A549 (cell line): Measurements from ENCODE around the gene ATP5F1D. TPM values are rescaled to one million over a fixed set of nuclear protein-coding genes. Genes with fewer than 3 reads are reported as not detected.

Experiments used
- ATAC-seq, 2 experiments: fragments of 200-7000 bp in 1 of 2; fragments of >200 bp in 1 of 2; cut with Nextera tagmentation in 1 of 2; cut with Tn5 transposase in 1 of 2; 3 replicates each; pipeline versions ENCODE4 v1.8.0 to v1.9.1; 2018 to 2020; ENCODE audit warnings: mild to moderate bottlenecking in 1 of 2, moderate library complexity in 1 of 2
- CTCF ChIA-PET: fragments of 300-600 bp; sonication (Branson Sonifier 250); formaldehyde crosslinking; extraction: SDS; loops from one replicate; lab custom pipeline; 2021; ENCODE audit warnings: antibody characterized with exemption, inconsistent platforms; lab: Yijun Ruan, JAX
- POLR2A ChIA-PET: fragments of 350-600 bp; formaldehyde crosslinking; extraction: SDS; loops from one replicate; lab custom pipeline; 2021; ENCODE audit warnings: antibody characterized with exemption, inconsistent platforms; lab: Yijun Ruan, JAX
- DNase-seq, 2 experiments: peaks; one replicate each; pipeline versions ENCODE4 v3.0.0 to v3.0.0-alpha.2; 2011 to 2016; ENCODE audit warnings: low read depth in 1 of 2, low spot score in 1 of 2
- FAIRE-seq: peaks from 2 replicates; lab custom pipeline; 2011; peaks lifted over from hg19 to GRCh38; lab: Jason Lieb, UNC
- H3K27ac ChIP-seq, 2 experiments: fragments of >200 bp; sonication (Bioruptor Twin); formaldehyde crosslinking; 3 replicates each; pipeline ENCODE4 v1.5.1; 2016 to 2017
- H3K4me1 ChIP-seq: fragments of >200 bp; sonication (Bioruptor Twin); formaldehyde crosslinking; 3 replicates; pipeline ENCODE4 v1.6.1; 2016
- H3K4me2 ChIP-seq: fragments of >200 bp; sonication (Bioruptor Twin); formaldehyde crosslinking; 3 replicates; pipeline ENCODE4 v1.6.1; 2016
- H3K4me3 ChIP-seq: fragments of >200 bp; sonication (Bioruptor Twin); formaldehyde crosslinking; 3 replicates; pipeline ENCODE4 v1.5.1; 2016
- H3K9me3 ChIP-seq: fragments of >200 bp; sonication (Bioruptor Twin); formaldehyde crosslinking; 3 replicates; pipeline ENCODE4 v1.6.1; 2016
- HOXB13 ChIP-seq: fragments of 250-450 bp; sonication (Bioruptor Pico); IDR thresholded peaks from 2 replicates; pipeline ENCODE4 v1.5.0; 2020; ENCODE audit warnings: low read depth, mild to moderate bottlenecking, moderate library complexity
- MAFK ChIP-seq: fragments of 450-650 bp; IDR thresholded peaks from 2 replicates; pipeline ENCODE4 v1.6.1; 2014; ENCODE audit not compliant: partially characterized antibody
- MAZ ChIP-seq: fragments of 150-350 bp; IDR thresholded peaks from 2 replicates; pipeline ENCODE4 v1.6.1; 2014; ENCODE audit warnings: antibody characterized with exemption, low read depth, low read length, borderline replicate concordance
- NFE2L2 ChIP-seq: fragments of 150-350 bp; conservative IDR thresholded peaks from 2 replicates; pipeline ENCODE4 v1.6.1; 2014; ENCODE audit warnings: low read length
- POLR2A ChIP-seq: IDR thresholded peaks from 2 replicates; pipeline ENCODE4 v1.6.1; 2012; ENCODE audit warnings: mild to moderate bottlenecking, low read length
- RAD21 ChIP-seq, 2 experiments: fragments of >200 bp in 1 of 2; sonication (Bioruptor Twin) in 1 of 2; formaldehyde crosslinking in 1 of 2; IDR thresholded peaks in 1 of 2; conservative IDR thresholded peaks in 1 of 2; 2 replicates in 1 of 2; 3 replicates in 1 of 2; pipeline ENCODE4 v1.6.1; 2012 to 2018; ENCODE audit warnings: inconsistent platforms in 1 of 2
- RFX5 ChIP-seq: fragments of 450-650 bp; IDR thresholded peaks from 2 replicates; pipeline ENCODE4 v1.7.1; 2014; ENCODE audit warnings: antibody characterized with exemption, mild to moderate bottlenecking, moderate library complexity
- SMC3 ChIP-seq: fragments of >200 bp; sonication (Bioruptor Twin); formaldehyde crosslinking; IDR thresholded peaks from 3 replicates; pipeline ENCODE4 v1.6.1; 2018; ENCODE audit warnings: inconsistent platforms
- SREBF2 ChIP-seq: fragments of 450-650 bp; IDR thresholded peaks from 2 replicates; pipeline ENCODE4 v1.6.1; 2014; ENCODE audit warnings: mild to moderate bottlenecking, moderate library complexity
- ZC3H11A ChIP-seq: fragments of 450-650 bp; IDR thresholded peaks from 2 replicates; pipeline ENCODE4 v1.6.1; 2014; ENCODE audit warnings: antibody characterized with exemption, mild to moderate bottlenecking
- ZNF302 ChIP-seq: fragments of 250-450 bp; sonication (Bioruptor Pico); IDR thresholded peaks from 2 replicates; pipeline ENCODE4 v1.9.0; 2021; ENCODE audit warnings: inconsistent platforms, mild to moderate bottlenecking, moderate library complexity
- WGBS: methylation state at CpG from one replicate; pipeline ENCODE4 v1.1.6; 2017; ENCODE audit errors: missing lambda C conversion rate; 5-methylcytosine and 5-hydroxymethylcytosine counted together
- polyA plus RNA-seq, 4 experiments: library from polyadenylated mRNA; depleted of rRNA in 3 of 4; stranded (reverse); fragments of >200 nt; fragmentation: RNase III in 1 of 4; extraction: RNeasy Plus Mini Kit Qiagen cat#74134 plus additional on column Dnase treatment in 1 of 4; gene quantifications; 2 replicates in 3 of 4; 3 replicates in 1 of 4; pipeline ENCODE4 v1.2.3, GENCODE V29; 2011 to 2017
- TF ChIP-seq, protein P1 (sequence below): fragments of >200 bp; sonication (Bioruptor Twin); formaldehyde crosslinking; IDR thresholded peaks from 3 replicates; pipeline ENCODE4 v1.5.1; 2016
- TF ChIP-seq, protein P2 (sequence below): fragments of >200 bp; sonication (Bioruptor Twin); formaldehyde crosslinking; IDR thresholded peaks from 2 replicates; pipeline ENCODE4 v1.6.1; 2016

Gene ATP5F1D
- polyA plus RNA-seq, 2 of the 4 experiments (the other 2 are of a cell fraction): 28.7 to 96.9 TPM

DNA sequence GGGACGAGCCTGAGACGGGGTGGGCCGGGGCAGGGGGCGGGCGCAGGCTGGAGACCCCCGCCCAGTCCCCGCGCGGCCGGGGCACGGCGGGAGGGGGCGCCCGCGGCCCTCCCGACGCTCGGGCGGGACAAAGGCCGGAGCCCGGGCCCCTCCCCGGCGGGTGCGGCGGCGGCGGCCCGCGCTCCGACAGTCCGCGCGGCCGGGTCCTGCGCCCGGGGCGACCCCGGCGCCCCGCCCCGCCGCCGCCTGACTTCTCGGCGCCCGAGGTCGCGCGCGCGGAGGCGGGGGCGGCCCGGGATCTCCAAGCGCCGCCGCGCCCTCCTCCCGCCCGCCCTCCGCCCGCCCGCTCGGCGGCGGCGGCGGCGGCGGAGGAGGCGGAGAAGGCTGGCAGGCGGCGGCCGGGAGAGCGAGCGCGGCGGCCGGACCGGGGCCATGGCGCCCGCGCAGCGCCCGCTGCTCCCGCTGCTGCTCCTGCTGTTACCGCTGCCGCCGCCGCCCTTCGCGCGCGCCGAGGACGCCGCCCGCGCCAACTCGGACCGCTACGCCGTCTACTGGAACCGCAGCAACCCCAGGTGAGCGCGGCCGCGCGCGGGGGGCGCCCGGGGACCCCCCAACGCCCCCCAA, 44.3 kb downstream of the ATP5F1D start, which contains the start of gene EFNA2:
Gene EFNA2 (plus strand): TSS at position 137 of the 624 bp plus-strand sequence. CDS start 296 bp downstream, at position 433.
- TF ChIP-seq SMC3 (peak; percentile 20; the same call in 1 of the 3 replicates), ZC3H11A (no peak), MAZ (no peak), RAD21 (conservative IDR thresholded peaks at IDR 0.05 in 1 of 2, IDR thresholded peaks at IDR 0.05 in 1 of 2) (0 out of 5 replicates have a peak, but pooled peaks of 1 of the 2 experiments have one; percentile 2), HOXB13 (CRISPR knock-in tag) (no peak), SREBF2 (no peak), ZNF302 (CRISPR knock-in tag) (no peak)
- TF ChIP-seq, protein P1, sequence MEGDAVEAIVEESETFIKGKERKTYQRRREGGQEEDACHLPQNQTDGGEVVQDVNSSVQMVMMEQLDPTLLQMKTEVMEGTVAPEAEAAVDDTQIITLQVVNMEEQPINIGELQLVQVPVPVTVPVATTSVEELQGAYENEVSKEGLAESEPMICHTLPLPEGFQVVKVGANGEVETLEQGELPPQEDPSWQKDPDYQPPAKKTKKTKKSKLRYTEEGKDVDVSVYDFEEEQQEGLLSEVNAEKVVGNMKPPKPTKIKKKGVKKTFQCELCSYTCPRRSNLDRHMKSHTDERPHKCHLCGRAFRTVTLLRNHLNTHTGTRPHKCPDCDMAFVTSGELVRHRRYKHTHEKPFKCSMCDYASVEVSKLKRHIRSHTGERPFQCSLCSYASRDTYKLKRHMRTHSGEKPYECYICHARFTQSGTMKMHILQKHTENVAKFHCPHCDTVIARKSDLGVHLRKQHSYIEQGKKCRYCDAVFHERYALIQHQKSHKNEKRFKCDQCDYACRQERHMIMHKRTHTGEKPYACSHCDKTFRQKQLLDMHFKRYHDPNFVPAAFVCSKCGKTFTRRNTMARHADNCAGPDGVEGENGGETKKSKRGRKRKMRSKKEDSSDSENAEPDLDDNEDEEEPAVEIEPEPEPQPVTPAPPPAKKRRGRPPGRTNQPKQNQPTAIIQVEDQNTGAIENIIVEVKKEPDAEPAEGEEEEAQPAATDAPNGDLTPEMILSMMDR: peak; percentile 50
- H3K27ac ChIP-seq: peak within 1 kb of the TSS; percentile 79 to 91
- FAIRE-seq (no peak), ATAC-seq (no peak), DNase-seq (no peak)
- POLR2A ChIA-PET: no interaction called here
- peaks cover 9% of the 10 kb centered on the region for H3K4me1 ChIP-seq
- no peaks in the 10 kb centered on the region for H3K9me3 ChIP-seq
- WGBS: no CpG with 5 or more reads among the region's 113 CpGs
- CTCF ChIA-PET: interaction anchor here (0.6 to 1.2 kb wide), 2 partner anchors 30 to 228 kb away, joined by 3 to 4 read pairs; no protein-coding TSS in a partner anchor
- peak within 1 kb of the TSS; percentile 91 for H3K4me2 ChIP-seq
- peak within 1 kb of the TSS; percentile 62 for H3K4me3 ChIP-seq

DNA sequence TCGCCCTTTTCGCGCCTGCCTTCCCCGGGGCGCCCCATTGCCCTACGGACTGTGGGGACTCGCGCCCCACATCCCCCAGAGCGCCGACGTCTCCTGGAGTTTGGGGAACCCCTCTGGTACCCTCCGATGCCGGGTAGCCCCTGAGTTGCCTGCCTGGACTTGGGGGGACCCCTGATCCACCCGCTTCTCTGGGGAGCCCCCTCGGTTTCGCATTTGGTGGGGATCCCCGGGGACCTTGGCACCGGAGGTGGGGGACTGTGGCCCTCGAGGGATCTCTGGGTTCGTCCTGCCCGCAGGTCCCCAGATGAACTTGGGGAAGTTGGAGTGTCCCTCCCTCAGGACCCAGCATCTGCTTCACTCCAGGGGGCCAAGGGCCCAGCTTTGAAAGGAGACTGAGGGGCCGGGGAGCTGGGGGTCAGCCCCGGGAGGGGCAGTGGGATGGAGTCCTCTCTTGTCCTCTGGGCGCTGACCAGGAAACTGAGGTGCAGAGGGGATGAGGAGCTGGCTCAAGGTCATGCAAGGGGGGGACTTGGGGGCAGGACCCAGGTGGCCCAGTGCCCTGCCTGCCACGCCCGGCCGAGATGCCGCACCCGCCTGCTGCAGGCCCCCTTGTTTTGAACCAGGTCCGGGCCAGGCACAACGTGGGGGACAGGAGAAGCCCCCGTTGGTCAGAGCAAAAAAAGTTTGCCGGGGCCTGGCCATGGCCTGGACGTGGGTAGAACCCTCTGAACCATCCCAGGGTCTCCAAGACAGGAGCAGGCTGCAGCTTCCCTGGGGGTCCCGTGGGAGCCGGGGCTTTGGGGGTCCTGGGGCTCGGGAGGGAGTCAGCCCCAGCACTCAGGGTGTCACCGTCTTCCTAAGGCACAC, 45.2 kb downstream of the ATP5F1D start:
- 60% methylated on average over 2 of the region's 38 CpGs for WGBS
- no peaks in the 10 kb centered on the region for H3K9me3 ChIP-seq
- CTCF ChIA-PET: interaction anchor here (0.6 to 1.2 kb wide), 3 partner anchors 7 to 229 kb away, joined by 3 to 4 read pairs (median 3); no protein-coding TSS in a partner anchor
- H3K4me3 ChIP-seq: peak overlapping the region; percentile 62
- H3K27ac ChIP-seq: peak overlapping the region; percentile 79 to 91
- TF ChIP-seq HOXB13 (CRISPR knock-in tag) (no peak), RAD21 (conservative IDR thresholded peaks at IDR 0.05 in 1 of 2, IDR thresholded peaks at IDR 0.05 in 1 of 2) (no peak), MAFK (no peak), POLR2A (no peak), RFX5 (no peak), MAZ (no peak), ZNF302 (CRISPR knock-in tag) (no peak)
- ATAC-seq: no peak
- H3K4me1 ChIP-seq: peaks cover 18% of the 10 kb centered on the region
- no peak for FAIRE-seq
- H3K4me2 ChIP-seq: peak overlapping the region; percentile 91
- POLR2A ChIA-PET: no interaction called here
- DNase-seq: no peak

DNA sequence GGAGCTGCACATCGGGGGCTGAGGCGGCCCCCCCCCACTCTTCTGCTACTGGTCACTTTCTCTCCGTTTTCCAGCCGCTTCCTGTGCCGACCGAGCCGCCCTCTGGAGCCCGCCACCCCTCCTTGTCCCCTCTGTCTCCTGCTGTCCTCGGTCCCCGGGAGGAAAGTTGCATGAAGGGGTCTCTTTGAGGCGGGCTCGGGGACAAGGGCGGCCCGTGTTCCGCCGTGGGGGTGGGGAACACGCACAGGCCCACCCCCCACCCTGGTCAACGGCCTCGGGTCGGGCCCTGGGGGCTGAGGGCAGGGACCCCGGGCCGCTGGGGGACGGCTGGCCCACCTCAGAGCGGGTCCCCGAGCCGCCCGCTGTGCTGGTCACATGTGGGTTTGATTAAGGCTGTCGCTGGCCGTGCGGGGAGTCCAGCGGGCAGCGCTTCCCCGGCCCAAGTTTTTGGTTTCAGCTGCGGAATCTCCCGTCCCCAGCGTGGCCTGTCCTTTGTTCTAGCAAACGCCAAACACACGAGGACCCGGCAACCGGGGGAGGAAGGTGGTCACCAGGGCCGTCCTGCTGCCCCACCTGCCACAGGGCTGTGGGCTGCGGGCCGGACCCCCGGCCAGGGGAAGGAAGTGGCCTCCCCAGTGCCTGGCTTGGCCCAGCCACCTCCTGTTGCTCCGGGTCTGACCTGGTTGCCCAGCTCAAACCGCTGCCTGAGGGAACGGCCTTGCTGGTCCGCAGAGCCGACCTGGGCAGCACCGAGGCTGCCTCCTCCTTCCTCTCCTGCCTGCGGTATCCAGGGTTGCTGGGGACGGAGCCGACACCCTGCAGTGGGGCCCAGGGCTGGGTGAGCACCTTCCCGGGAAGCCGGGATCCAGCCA, 46.0 kb downstream of the ATP5F1D start:
- Histone ChIP-seq H3K4me2 (no peak overlapping the region), H3K9me3 (no peaks in the 10 kb centered on the region), H3K4me3 (no peak overlapping the region), H3K4me1 (peaks cover 23% of the 10 kb centered on the region), H3K27ac (no peak overlapping the region)
- ATAC-seq (peak in 1 of 2 experiments; percentile 33; a peak in 3 of 6 replicates), FAIRE-seq (no peak), DNase-seq (no peak)
- TF ChIP-seq, protein P2, sequence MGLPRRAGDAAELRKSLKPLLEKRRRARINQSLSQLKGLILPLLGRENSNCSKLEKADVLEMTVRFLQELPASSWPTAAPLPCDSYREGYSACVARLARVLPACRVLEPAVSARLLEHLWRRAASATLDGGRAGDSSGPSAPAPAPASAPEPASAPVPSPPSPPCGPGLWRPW: no peak
- no peak for TF ChIP-seq NFE2L2
- POLR2A ChIA-PET: no interaction called here
- 80% methylated on average over 21 of the region's 55 CpGs for WGBS
- CTCF ChIA-PET: interaction anchor here (0.7 to 1.2 kb wide), 3 partner anchors 8 to 67 kb away, joined by 3 to 4 read pairs (median 3); a partner anchor contains a TSS
